H1 (cell line): ENCODE measurements around the gene VAT1.

Experiments
- ASH2L ChIP-seq: fragments of 200-600, 300-600 bp; sonication (generic); IDR thresholded peaks from one replicate; pipeline ENCODE4 v1.7.1; 2017; ENCODE audit warnings: low read length
- CEBPB ChIP-seq: IDR thresholded peaks from 2 replicates; pipeline ENCODE4 v1.6.1; 2012; ENCODE audit warnings: low read depth, low read length
- EGR1 ChIP-seq: IDR thresholded peaks from 2 replicates; pipeline ENCODE4 v1.6.1; 2011; ENCODE audit warnings: low read depth, low read length, borderline replicate concordance
- EP300 ChIP-seq, 2 experiments: IDR thresholded peaks; 1 replicate in 1 of 2; 2 replicates in 1 of 2; pipeline ENCODE4 v1.6.1; 2011 to 2012; ENCODE audit warnings: low read depth in 2 of 2, low read length in 2 of 2, mild to moderate bottlenecking in 2 of 2, borderline replicate concordance in 1 of 2, inconsistent platforms in 1 of 2, moderate library complexity in 1 of 2
- EZH2 ChIP-seq: fragments of 200-600 bp; sonication (generic); IDR thresholded peaks from 2 replicates; pipeline ENCODE4 v1.7.1; 2012; ENCODE audit warnings: low read depth, mild to moderate bottlenecking, moderate library complexity, low read length, inconsistent platforms; ENCODE audit not compliant: severe bottlenecking
- JUN ChIP-seq: IDR thresholded peaks from 2 replicates; pipeline ENCODE4 v1.6.1; 2011; ENCODE audit warnings: low read depth, mild to moderate bottlenecking, improper control_type of control experiment, low read length
- KDM1A ChIP-seq: fragments of 200-600, 300-600 bp; sonication (generic); IDR thresholded peaks from 2 replicates; pipeline ENCODE4 v1.7.1; 2016; ENCODE audit warnings: mild to moderate bottlenecking, low read length, borderline replicate concordance
- NANOG ChIP-seq: IDR thresholded peaks from 2 replicates; pipeline ENCODE4 v1.6.1; 2011; ENCODE audit warnings: low read length, low read depth, mild to moderate bottlenecking, inconsistent platforms; ENCODE audit not compliant: insufficient read depth, poor library complexity, severe bottlenecking
- POLR2A ChIP-seq, 2 experiments: IDR thresholded peaks; 1 replicate in 1 of 2; 2 replicates in 1 of 2; pipeline ENCODE4 v1.6.1; 2011; ENCODE audit warnings: low read depth in 2 of 2, low read length in 2 of 2, mild to moderate bottlenecking in 2 of 2; ENCODE audit errors: control extremely low read depth in 1 of 2
- SP1 ChIP-seq: IDR thresholded peaks from 2 replicates; pipeline ENCODE4 v1.6.1; 2011; ENCODE audit warnings: low read depth, low read length
- SP2 ChIP-seq: IDR thresholded peaks from 2 replicates; pipeline ENCODE4 v1.6.1; 2012; ENCODE audit warnings: mild to moderate bottlenecking, low read length, inconsistent platforms
- TBP ChIP-seq: IDR thresholded peaks from 2 replicates; pipeline ENCODE4 v1.6.1; 2011; ENCODE audit warnings: low read depth, low read length, improper control_type of control experiment
- TF ChIP-seq, protein P1 (sequence below), 3 experiments: IDR thresholded peaks; 1 replicate in 2 of 3; 2 replicates in 1 of 3; pipeline versions ENCODE4 v1.5.1 to v1.6.1; 2011; ENCODE audit warnings: low read length in 3 of 3, mild to moderate bottlenecking in 3 of 3, inconsistent platforms in 2 of 3, low read depth in 1 of 3, moderate library complexity in 1 of 3; ENCODE audit not compliant: insufficient read depth in 1 of 3; ENCODE audit errors: control extremely low read depth in 1 of 3

GRCh38 chr17:43069368-43069898 is 47.2 kb upstream of the VAT1 start:
- TF ChIP-seq KDM1A (no peak), SP1 (no peak), POLR2A (IDR thresholded peaks at IDR 0.05; ENCODE audit: control extremely low read depth in 1 of 2, low read depth in 2 of 2, low read length in 2 of 2) (no peak), EZH2 (no peak), CEBPB (no peak), JUN (no peak), EGR1 (no peak), ASH2L (no peak), TBP (no peak), NANOG (no peak), EP300 (IDR thresholded peaks at IDR 0.05; ENCODE audit: borderline replicate concordance in 1 of 2, low read depth in 2 of 2, low read length in 2 of 2) (no peak), SP2 (no peak)
- TF ChIP-seq, protein P1, sequence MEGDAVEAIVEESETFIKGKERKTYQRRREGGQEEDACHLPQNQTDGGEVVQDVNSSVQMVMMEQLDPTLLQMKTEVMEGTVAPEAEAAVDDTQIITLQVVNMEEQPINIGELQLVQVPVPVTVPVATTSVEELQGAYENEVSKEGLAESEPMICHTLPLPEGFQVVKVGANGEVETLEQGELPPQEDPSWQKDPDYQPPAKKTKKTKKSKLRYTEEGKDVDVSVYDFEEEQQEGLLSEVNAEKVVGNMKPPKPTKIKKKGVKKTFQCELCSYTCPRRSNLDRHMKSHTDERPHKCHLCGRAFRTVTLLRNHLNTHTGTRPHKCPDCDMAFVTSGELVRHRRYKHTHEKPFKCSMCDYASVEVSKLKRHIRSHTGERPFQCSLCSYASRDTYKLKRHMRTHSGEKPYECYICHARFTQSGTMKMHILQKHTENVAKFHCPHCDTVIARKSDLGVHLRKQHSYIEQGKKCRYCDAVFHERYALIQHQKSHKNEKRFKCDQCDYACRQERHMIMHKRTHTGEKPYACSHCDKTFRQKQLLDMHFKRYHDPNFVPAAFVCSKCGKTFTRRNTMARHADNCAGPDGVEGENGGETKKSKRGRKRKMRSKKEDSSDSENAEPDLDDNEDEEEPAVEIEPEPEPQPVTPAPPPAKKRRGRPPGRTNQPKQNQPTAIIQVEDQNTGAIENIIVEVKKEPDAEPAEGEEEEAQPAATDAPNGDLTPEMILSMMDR (IDR thresholded peaks at IDR 0.05; ENCODE audit: control extremely low read depth in 1 of 3, insufficient read depth in 1 of 3, low read depth in 1 of 3, low read length in 3 of 3), result no peak
